ENCODE results near the gene DECR2.

DECR2 gene

GRCh38 chr16:370979-371514 lies 30.6 kb upstream of the DECR2 start:
- peak overlapping the region; percentile 36 for H3K4me3 ChIP-seq (ENCODE audit: insufficient read depth, low read length, poor library complexity, severe bottlenecking)
- 0 out of 2 replicates have a peak, but pooled peaks cover 4% of the 10 kb centered on the region for H3F3A ChIP-seq (ENCODE audit: insufficient read depth)
- no peaks in the 10 kb centered on the region for H4K20me1 ChIP-seq (ENCODE audit: low read depth, low read length)
- peak overlapping the region; percentile 63 for H3K27ac ChIP-seq (ENCODE audit: low read depth, low read length)
- H3K9ac ChIP-seq (ENCODE audit: low read length) = peak overlapping the region; percentile 61
- no peaks in the 10 kb centered on the region for H3K9me2 ChIP-seq (replicated peaks; ENCODE audit: insufficient read depth, low read length)
- peak overlapping the region; percentile 81 for H2AFZ ChIP-seq (ENCODE audit: low read depth, low read length, severe bottlenecking)
- TF ChIP-seq CTCF (IDR thresholded peaks at IDR 0.05; ENCODE audit: insufficient read depth, low read length, poor library complexity, severe bottlenecking) (no peak), EZH2phosphoT487 (conservative IDR thresholded peaks at IDR 0.05; ENCODE audit: low read length) (no peak)
- H3K4me2 ChIP-seq (ENCODE audit: low read depth, low read length, poor library complexity, severe bottlenecking) = peak overlapping the region; percentile 71
- no peaks in the 10 kb centered on the region for H3K27me3 ChIP-seq (ENCODE audit: low read length)
- H3K79me2 ChIP-seq (ENCODE audit: insufficient read depth, low read length) = no peaks in the 10 kb centered on the region
- no peaks in the 10 kb centered on the region for H3K36me3 ChIP-seq (ENCODE audit: low read length)
- H3K9me3 ChIP-seq (ENCODE audit: insufficient read depth, low read length) = no peaks in the 10 kb centered on the region

- H3K36me3 ChIP-seq (ENCODE audit: low read length) = no peaks in the 10 kb centered on the region
- H3K4me3 ChIP-seq (ENCODE audit: insufficient read depth, low read length, poor library complexity, severe bottlenecking) = no peak overlapping the region
- 0 out of 2 replicates have a peak, but pooled peaks cover 4% of the 10 kb centered on the region for H3F3A ChIP-seq (ENCODE audit: insufficient read depth)
- no peaks in the 10 kb centered on the region for H3K27me3 ChIP-seq (ENCODE audit: low read length)
- no peaks in the 10 kb centered on the region for H3K9me2 ChIP-seq (replicated peaks; ENCODE audit: insufficient read depth, low read length)
- no peaks in the 10 kb centered on the region for H3K79me2 ChIP-seq (ENCODE audit: insufficient read depth, low read length)
- H2AFZ ChIP-seq (ENCODE audit: low read depth, low read length, severe bottlenecking) = no peak overlapping the region
- H4K20me1 ChIP-seq (ENCODE audit: low read depth, low read length) = no peaks in the 10 kb centered on the region
- no peak overlapping the region for H3K9ac ChIP-seq (ENCODE audit: low read length)
- TF ChIP-seq EZH2phosphoT487 (conservative IDR thresholded peaks at IDR 0.05; ENCODE audit: low read length) = no peak
- no peak overlapping the region for H3K27ac ChIP-seq (ENCODE audit: low read depth, low read length)
- H3K9me3 ChIP-seq (ENCODE audit: insufficient read depth, low read length) = no peaks in the 10 kb centered on the region
- no peak overlapping the region for H3K4me2 ChIP-seq (ENCODE audit: low read depth, low read length, poor library complexity, severe bottlenecking)
These were observed 30.0 kb upstream of the DECR2 start for GRCh38 chr16:371515-372301.

GRCh38 chr16:372302-372983 lies 29.2 kb upstream of the DECR2 start:
- Histone ChIP-seq H4K20me1 (ENCODE audit: low read depth, low read length) (no peaks in the 10 kb centered on the region), H3K27ac (ENCODE audit: low read depth, low read length) (no peak overlapping the region), H3K9me3 (ENCODE audit: insufficient read depth, low read length) (no peaks in the 10 kb centered on the region), H3K4me3 (ENCODE audit: insufficient read depth, low read length, poor library complexity, severe bottlenecking) (no peak overlapping the region), H3K9me2 (replicated peaks; ENCODE audit: insufficient read depth, low read length) (no peaks in the 10 kb centered on the region), H3K4me2 (ENCODE audit: low read depth, low read length, poor library complexity, severe bottlenecking) (no peak overlapping the region), H3K79me2 (ENCODE audit: insufficient read depth, low read length) (no peaks in the 10 kb centered on the region), H3K9ac (ENCODE audit: low read length) (no peak overlapping the region), H3K27me3 (ENCODE audit: low read length) (no peaks in the 10 kb centered on the region), H2AFZ (ENCODE audit: low read depth, low read length, severe bottlenecking) (no peak overlapping the region), H3F3A (ENCODE audit: insufficient read depth) (0 out of 2 replicates have a peak, but pooled peaks cover 4% of the 10 kb centered on the region), H3K36me3 (ENCODE audit: low read length) (no peaks in the 10 kb centered on the region)
- TF ChIP-seq EZH2phosphoT487 (conservative IDR thresholded peaks at IDR 0.05; ENCODE audit: low read length) (no peak), CTCF (IDR thresholded peaks at IDR 0.05; ENCODE audit: insufficient read depth, low read length, poor library complexity, severe bottlenecking) (no peak)

All from SU-DHL-6 (cell line).